HPDE6-E6E7 (cell line): ENCODE data around the gene KLHL7.
"Not testable (repeated sequence)": the region's sequence is repeated elsewhere in the genome, so short reads cannot be mapped to it uniquely, and the experiment has no call there.

Source experiments
- DNase-seq: peaks from one replicate; pipeline ENCODE4 v3.0.0; 2011; ENCODE audit warnings: missing footprints; ENCODE audit errors: extremely low spot score

KLHL7 gene

DNA sequence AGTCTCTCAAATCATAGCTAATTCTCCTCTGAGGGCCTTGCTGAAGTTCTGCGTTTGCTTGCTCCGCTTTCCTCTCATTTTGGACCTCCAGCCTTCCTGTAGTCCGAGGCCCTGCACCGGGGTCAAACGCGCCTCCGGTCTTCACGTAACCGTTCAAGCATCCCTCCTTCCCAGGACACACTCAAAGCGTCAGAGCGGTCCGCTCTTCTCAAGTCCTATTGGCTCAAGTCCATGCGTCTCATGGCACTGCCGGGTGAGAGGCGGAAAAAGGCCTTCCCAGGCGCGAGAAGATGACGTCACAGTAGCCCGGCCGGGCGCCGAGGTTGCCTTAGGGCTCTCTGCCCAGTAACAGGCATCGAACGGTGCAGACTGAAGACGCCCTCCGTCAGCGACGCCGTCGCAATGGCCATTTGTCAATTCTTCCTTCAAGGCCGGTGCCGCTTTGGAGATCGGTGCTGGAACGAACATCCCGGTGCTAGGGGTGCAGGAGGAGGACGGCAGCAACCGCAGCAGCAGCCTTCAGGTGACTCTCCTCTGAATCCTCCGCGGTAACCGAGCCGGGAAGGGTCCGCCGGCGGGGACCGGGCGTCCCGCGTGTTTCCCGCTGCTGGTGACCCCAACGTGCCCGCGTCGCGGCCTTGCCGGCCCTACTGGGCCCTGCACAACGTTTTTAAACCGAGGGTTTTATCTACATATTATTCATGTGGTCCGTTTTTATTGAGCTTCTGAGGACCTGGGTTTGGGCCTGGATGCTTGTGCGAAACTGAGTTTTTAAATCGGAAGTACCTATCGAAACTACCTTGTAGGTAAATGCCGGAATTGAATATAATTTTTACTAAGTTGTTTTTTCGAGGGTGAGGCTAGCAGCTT is 76.3 kb downstream of the KLHL7 start, which contains the start of gene NUP42:
Gene NUP42 (plus strand): TSS at position 365 of the 870 bp plus-strand sequence. CDS start 38 bp downstream, at position 403.
- peak; percentile 94 for DNase-seq

DNA sequence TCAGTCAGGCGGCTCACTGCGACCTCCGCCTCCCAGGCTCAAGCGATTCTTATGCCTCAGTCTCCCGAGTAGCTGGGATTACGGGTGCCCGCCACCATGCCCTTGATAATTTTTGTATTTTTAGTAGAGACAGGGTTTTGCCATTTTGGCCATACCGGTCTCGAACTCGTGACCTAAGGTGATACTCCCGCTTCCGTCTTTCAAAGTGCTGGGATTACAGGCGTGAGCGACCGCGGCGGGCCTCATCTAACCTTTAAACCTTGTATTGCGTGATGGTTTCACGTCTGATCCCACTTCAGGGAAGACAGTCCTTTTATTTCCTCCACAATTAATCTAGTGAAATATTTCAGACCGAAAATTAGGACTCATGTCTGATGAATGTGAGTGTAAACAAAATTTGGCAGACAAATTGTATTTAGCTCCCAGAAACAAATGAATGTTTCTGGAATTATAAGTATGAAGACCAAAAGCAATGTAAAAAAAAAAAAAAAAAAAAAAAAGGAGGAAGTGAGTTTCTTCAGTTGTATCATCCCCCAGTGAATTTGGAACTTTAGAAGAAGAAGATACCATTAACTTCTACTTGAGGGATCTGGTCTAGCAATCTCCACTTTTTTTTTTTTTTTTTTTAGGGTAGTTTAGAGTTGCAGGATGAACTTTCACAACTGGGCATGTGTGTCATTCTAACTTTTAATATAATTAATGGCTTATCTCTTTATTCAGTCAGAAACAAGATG is 77.9 kb downstream of the KLHL7 start:
- DNase-seq = no peak

DNA sequence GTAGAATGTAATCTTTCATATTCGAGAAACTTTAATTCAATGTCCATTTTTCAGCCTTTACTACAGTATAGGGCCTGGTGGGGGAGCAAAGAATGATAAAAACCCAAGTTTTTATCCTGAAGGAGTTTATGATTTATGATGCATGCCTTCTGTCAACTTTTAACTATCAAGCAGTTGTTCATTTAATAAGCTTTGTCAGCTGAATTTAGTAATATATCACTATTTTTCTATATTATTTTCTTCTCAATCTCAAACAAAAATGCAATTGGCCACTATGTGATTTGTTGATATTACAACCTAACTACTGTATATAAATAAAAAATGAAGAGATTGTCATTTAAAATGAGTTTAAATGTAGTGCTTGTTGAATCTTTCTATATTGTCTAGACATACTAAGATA is 78.7 kb downstream of the KLHL7 start:
- DNase-seq = no peak

DNA sequence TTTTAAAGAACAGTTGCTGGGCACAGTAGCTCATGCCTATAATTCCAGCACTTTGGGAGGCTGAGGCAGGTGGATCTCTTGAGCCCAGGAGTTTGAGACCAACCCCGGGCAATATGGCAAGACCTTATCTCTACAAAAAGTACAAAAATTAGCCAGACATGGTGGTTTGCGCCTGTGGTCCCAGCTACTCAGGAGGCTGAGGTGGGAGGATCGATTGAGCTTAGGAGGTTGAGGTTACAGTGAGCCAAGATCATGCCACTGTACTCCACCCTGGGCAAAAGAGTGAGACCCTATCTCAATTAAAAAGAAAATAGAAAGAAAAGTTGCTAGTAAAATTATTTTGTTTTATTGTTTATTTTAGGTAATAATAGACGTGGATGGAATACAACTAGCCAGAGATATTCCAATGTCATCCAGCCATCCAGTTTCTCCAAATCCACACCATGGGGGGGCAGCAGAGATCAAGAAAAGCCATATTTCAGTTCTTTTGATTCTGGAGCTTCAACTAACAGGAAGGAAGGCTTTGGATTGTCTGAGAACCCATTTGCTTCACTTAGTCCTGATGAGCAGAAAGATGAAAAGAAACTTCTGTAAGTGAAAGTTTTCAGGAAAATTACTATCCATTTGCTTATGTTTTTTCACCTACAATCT is 79.2 kb downstream of the KLHL7 start:
- DNase-seq = peak; percentile 12

DNA sequence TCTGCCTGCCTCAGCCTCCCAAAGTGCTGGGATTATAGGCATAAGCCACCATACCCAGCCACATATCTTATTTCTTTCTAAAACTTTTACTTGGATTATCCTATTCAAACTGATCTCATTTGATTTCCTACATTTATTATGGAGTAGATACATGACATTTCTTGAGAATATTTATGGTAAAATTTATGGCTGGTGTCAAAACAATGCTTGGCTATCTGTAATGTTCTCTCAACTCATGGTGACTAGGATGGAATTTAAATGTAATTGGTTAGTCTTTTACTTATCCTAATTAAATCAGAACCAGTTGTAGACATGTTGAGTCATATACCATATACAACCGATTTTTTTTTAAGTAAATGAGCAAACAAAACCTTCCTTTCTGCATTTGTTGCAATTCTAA is 80.4 kb downstream of the KLHL7 start:
- DNase-seq = no peak

DNA sequence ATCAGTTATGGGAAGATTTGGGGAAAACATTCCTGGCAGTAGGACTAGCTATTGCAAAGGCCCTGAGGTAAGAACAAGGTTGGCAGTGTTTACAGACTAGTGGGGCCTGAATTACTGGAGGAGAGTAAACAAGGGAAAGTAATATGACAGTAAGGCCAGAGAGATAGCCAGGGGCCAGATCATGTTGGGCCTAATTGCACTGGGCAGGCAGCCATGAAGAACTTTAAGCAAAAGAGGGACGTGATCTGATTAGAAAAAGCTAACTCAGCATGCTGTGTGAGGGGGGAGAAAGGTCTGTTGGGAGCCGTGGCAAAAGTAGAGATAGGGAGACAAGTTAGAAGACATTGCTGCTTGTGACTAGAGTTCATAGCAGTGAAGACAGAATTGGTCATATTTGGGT is 85.4 kb downstream of the KLHL7 start:
- DNase-seq = no peak

- DNase-seq = not testable (repeated sequence)
These were observed 88.2 kb downstream of the KLHL7 start for GRCh38 chr7:23193650-23194227.

- no peak for DNase-seq
These were observed 90.7 kb downstream of the KLHL7 start for GRCh38 chr7:23196306-23196705.

DNA sequence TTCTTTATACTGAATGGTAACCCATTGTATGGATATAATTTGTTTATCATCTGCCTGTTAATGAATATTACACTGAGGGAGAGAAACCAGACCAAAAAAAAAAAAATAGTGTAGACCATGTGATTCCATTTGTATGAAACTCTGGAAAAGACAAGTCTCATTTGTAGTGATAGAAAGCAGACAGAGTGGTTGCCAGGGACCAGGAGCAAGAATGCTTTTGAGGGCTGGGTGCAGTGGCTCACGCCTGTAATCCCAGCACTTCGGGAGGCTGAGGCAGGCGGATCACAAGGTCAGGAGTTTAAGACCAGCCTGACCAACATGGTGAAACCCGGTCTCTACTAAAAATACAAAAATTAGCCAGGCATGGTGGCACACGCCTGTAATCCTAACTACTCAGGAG is 92.2 kb downstream of the KLHL7 start:
- not testable (repeated sequence) for DNase-seq

- DNase-seq = no peak
These were observed 94.7 kb downstream of the KLHL7 start for GRCh38 chr7:23200331-23200730.

DNA sequence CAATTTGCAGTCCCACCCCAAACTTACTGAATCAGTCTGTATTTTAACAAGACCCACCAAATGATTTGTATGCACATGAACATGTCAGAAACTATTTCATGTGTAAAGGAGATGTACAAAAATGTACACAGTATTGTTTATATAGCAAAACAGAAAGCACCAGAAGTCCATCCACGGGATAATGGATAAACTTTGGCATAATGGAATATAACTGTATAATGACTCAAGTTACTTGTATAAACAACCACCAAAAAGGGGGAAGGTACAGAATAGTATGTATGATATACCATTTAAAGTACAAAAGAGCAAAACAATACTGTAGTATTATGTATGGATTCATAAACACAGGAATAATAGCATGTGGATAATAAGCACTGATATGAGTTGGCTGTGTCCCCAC is 98.7 kb downstream of the KLHL7 start:
- no peak for DNase-seq

- DNase-seq = no peak
These were observed 100.0 kb downstream of the KLHL7 start for GRCh38 chr7:23205577-23205908.

DNA sequence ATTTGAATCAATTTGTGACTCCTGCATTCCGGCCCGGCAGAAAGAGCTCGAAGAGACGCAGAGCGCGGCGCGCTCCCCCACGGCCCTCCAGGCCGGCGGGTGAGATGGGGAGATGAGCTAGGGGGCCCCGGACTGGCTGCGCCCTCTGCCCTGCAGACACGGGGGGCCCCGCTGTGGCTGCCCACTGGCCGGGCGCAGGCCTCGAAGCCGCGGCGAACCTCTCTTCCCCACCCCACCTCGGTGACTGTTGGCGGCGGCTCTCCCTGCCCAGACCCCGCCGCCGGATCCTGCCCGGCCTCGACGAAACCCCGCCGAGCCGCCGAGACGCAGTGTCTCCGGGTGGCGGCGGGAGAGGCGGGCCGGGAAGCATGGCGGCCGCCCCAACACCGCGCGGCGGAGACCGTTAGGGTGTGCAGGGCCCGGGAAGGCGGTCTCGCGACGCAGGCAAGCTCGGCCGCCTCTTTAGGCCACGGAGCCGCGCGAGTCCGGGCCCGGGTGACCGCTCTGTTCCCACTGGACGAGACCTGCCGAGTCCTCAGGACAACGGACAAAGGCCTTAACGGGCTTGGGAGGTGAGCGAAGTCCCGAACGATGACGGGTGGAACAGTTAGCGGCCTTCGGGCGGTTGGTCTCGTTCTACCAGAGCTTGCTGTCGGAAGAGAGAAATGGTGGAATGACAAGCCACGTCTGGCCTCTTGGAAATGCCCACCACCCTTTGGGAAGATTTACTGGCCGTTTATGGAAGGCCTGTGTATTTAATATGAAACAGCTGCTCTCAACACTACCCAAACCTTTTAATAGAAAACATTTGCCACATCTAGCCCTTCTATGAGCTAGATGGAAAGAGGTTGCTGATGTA is 100.6 kb downstream of the KLHL7 start:
- no peak for DNase-seq

DNA sequence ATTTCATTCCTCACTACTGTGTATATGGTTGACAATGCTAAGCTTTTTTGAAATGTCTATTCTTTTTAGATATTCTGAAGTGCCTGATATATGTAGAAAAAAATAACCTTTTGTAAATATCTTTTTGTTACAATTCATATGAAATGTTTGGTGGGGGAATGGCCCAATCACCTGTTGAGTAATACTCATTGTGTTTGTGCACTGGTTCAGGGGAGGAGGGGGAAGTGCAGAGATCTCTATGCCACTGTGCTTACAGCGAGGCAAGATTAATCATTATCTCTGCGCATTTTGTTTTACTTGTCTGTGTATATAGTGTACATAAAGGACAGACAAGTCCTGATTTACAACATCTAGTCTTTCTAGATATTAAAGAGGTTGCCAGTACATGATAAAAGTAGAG is 101.4 kb downstream of the KLHL7 start:
- no peak for DNase-seq

DNA sequence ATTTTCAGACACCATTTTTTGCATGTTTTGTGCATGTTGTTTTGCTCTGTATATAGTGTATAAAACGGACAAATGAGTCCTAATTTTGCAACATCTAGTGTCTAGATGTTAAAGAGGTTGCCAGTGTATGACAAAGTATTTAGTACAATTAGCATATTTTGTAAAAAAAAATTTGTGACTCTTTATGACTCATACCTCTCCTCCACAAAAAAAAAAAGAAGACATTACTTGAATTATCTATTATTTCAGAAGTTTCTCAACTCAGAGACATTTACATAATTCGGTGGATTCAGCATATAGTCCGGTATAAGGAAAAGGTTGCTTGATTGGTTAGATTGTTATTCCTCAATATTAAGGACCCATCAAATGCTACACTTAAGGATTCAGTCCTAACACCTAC is 102.3 kb downstream of the KLHL7 start:
- DNase-seq = no peak

- DNase-seq = no peak
These were observed 102.7 kb downstream of the KLHL7 start for GRCh38 chr7:23208316-23208715.

- DNase-seq = no peak
These were observed 104.9 kb downstream of the KLHL7 start for GRCh38 chr7:23210506-23210905.

GRCh38 chr7:23211589-23211988 is 106.0 kb downstream of the KLHL7 start:
- DNase-seq = no peak

- DNase-seq = no peak
These were observed 106.8 kb downstream of the KLHL7 start for GRCh38 chr7:23212395-23212794.

GRCh38 chr7:23212841-23213240 is 107.3 kb downstream of the KLHL7 start:
- DNase-seq = no peak

DNA sequence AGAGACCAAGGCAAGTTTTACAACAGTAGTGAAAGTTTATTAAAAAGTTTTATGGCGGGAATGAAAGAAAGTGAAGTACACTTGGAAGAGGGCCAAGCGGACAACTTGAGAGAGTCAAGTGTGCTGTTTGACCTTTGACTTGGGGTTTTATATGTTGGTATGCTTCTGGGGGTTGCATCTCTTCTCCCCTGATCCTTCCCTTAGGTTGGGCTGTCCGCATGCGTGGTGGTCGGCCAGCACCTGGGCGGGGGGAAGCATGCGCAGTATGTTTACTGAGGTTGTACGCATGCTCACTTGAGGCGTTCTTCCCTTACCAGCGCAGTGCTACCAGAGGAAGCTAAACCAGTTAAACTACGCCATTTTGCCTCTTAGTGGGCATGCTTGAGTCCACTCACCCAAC is 108.2 kb downstream of the KLHL7 start:
- DNase-seq = no peak
